K562 (cell line): ENCODE data around the gene HECW1. TPM values are rescaled to one million over a fixed set of nuclear protein-coding genes. Genes with fewer than 3 reads are reported as not detected.

Source experiments
- ATAC-seq: fragments of 200-7000 bp; cut with Tn5 transposase; 3 replicates; pipeline ENCODE4 v1.9.1; 2020; ENCODE audit warnings: moderate library complexity
- BruUV-seq: library from RNA; stranded (reverse); fragments of 400-500 nt; replicated peaks from 2 replicates; lab custom pipeline; 2021; lab: Mats Ljungman, UMichigan
- CTCF ChIA-PET: fragments of 300-600 bp; formaldehyde crosslinking; extraction: SDS; loops from one replicate; lab custom pipeline; 2021; ENCODE audit warnings: low intra/inter-chr PET ratio; lab: Yijun Ruan, JAX
- POLR2A ChIA-PET: fragments of 300-600, 350-650 bp; sonication (Branson Sonifier 250); formaldehyde crosslinking; extraction: SDS; loops from one replicate; lab custom pipeline; 2021; ENCODE audit warnings: antibody characterized with exemption, inconsistent platforms; lab: Yijun Ruan, JAX
- DNase-seq, 4 experiments: peaks; one replicate each; pipeline versions ENCODE4 v3.0.0 to v3.0.0-alpha.2; 2011 to 2018; ENCODE audit warnings: low spot score in 3 of 4, mixed read lengths in 3 of 4; ENCODE audit errors: extremely low read depth in 1 of 4
- FAIRE-seq: peaks from 2 replicates; lab custom pipeline; 2011; peaks lifted over from hg19 to GRCh38; lab: Jason Lieb, UNC
- H2AFZ ChIP-seq: 2 replicates; pipeline ENCODE4 v1.6.0; 2011; ENCODE audit warnings: low read depth, low read length, control low read depth, inconsistent platforms
- H3K27ac ChIP-seq: fragments of 200-600 bp; 3 replicates; pipeline ENCODE4 v1.8.0; 2011; ENCODE audit warnings: low read depth, mild to moderate bottlenecking, control low read depth, inconsistent platforms, low read length, moderate library complexity, mixed read lengths; ENCODE audit errors: extremely low read depth
- H3K27me3 ChIP-seq, 2 experiments: fragments of 300-600 bp in 1 of 2; 2 replicates in 1 of 2; 3 replicates in 1 of 2; pipeline versions ENCODE4 v1.6.0 to v1.8.0; 2011; ENCODE audit warnings: inconsistent platforms in 2 of 2, low read length in 2 of 2, mild to moderate bottlenecking in 1 of 2, mixed read lengths in 1 of 2, moderate library complexity in 1 of 2; ENCODE audit not compliant: control insufficient read depth in 2 of 2, insufficient read depth in 2 of 2
- H3K36me3 ChIP-seq: fragments of 300-600 bp; 3 replicates; pipeline ENCODE4 v1.8.0; 2011; ENCODE audit warnings: mild to moderate bottlenecking, low read length, inconsistent platforms; ENCODE audit not compliant: control insufficient read depth, insufficient read depth
- H3K4me1 ChIP-seq, 2 experiments: fragments of 200-600 bp in 1 of 2; replicated peaks in 1 of 2; 2 replicates in 1 of 2; 3 replicates in 1 of 2; pipeline versions ENCODE4 v1.5.1 to v1.8.0; 2011; ENCODE audit warnings: inconsistent platforms in 2 of 2, low read length in 2 of 2, mild to moderate bottlenecking in 1 of 2, mixed read lengths in 1 of 2, moderate library complexity in 1 of 2; ENCODE audit not compliant: control insufficient read depth in 2 of 2, insufficient read depth in 2 of 2
- H3K4me2 ChIP-seq: 2 replicates; pipeline ENCODE4 v1.6.1; 2011; ENCODE audit warnings: low read length, control low read depth, inconsistent platforms, mixed read lengths; ENCODE audit not compliant: insufficient read depth
- H3K4me3 ChIP-seq: fragments of 200-600 bp; sonication (generic), shearing (Covaris generic); 2 replicates; pipeline ENCODE4 v1.5.1; 2016; ENCODE audit warnings: control low read depth, inconsistent platforms
- H3K79me2 ChIP-seq: fragments of 200-600 bp; 3 replicates; pipeline ENCODE4 v1.8.0; 2011; ENCODE audit warnings: low read length, inconsistent platforms; ENCODE audit not compliant: control insufficient read depth, insufficient read depth
- H3K9ac ChIP-seq, 2 experiments: 2 replicates each; pipeline versions ENCODE4 v1.6.0 to v1.6.1; 2011; ENCODE audit warnings: low read depth in 2 of 2, low read length in 2 of 2, control low read depth in 1 of 2, inconsistent platforms in 1 of 2, mild to moderate bottlenecking in 1 of 2, mixed read lengths in 1 of 2; ENCODE audit not compliant: insufficient read depth in 1 of 2
- H3K9me1 ChIP-seq: one replicate; pipeline ENCODE4 v1.6.0; 2011; ENCODE audit warnings: inconsistent platforms, mild to moderate bottlenecking, low read length, moderate library complexity; ENCODE audit not compliant: control insufficient read depth, insufficient read depth
- H3K9me3 ChIP-seq: replicated peaks from 2 replicates; pipeline ENCODE4 v1.5.1; 2011; ENCODE audit warnings: low read depth, low read length, inconsistent platforms; ENCODE audit not compliant: control insufficient read depth, insufficient read depth
- H4K20me1 ChIP-seq: replicated peaks from 2 replicates; pipeline ENCODE4 v1.6.1; 2011; ENCODE audit warnings: low read length, inconsistent platforms, mixed read lengths; ENCODE audit not compliant: control insufficient read depth, insufficient read depth
- BRCA1 ChIP-seq, 2 experiments: fragments of 450-650 bp in 1 of 2; sonication (generic) in 1 of 2; formaldehyde crosslinking in 1 of 2; IDR thresholded peaks; 2 replicates each; pipeline versions ENCODE4 v1.5.0 to v1.6.1; 2017 to 2020; ENCODE audit warnings: mild to moderate bottlenecking in 1 of 2, missing genetic modification reagents in 1 of 2
- JUN ChIP-seq, 2 experiments: sonication (generic) in 1 of 2; formaldehyde crosslinking in 1 of 2; IDR thresholded peaks; 2 replicates each; pipeline versions ENCODE4 v1.6.1 to v1.8.0; 2012 to 2022; ENCODE audit warnings: borderline replicate concordance in 2 of 2, mild to moderate bottlenecking in 2 of 2, improper control_type of control experiment in 1 of 2, low read depth in 1 of 2, low read length in 1 of 2, missing genetic modification reagents in 1 of 2
- WGBS: fragments of 100-300 bp; shearing (Covaris generic); methylation state at CpG from one replicate; pipeline ENCODE4 v1.1.6; 2016; ENCODE audit warnings: low coverage, mixed read lengths; ENCODE audit not compliant: insufficient coverage; ENCODE audit errors: missing lambda C conversion rate; 5-methylcytosine and 5-hydroxymethylcytosine counted together
- in situ Hi-C: fragments of 300-500 bp; cut with MboI; formaldehyde crosslinking; loops from 4 replicates; pipeline ENCODE4 v1.15.0; 2018; ENCODE audit warnings: inconsistent platforms, mixed read lengths
- intact Hi-C: fragments of 100-400 bp; cut with micrococcal nuclease; formaldehyde crosslinking; loops from 2 replicates; pipeline ENCODE4 v1.14.2; 2022
- polyA plus RNA-seq, 8 experiments: library from polyadenylated mRNA; depleted of rRNA in 4 of 8; stranded (reverse) in 5 of 8; unstranded in 3 of 8; fragments of >200 nt; fragmentation: Nextera tagmentation in 2 of 8; fragmentation: Illumina TruSeq in 1 of 8; extraction: Ambion mirVana in 2 of 8; extraction: Trizol in 1 of 8; gene quantifications; 2 replicates each; pipeline versions ENCODE4 v1.2.1 to v1.2.3, GENCODE V29; 2011 to 2014; ENCODE audit warnings: inconsistent platforms in 1 of 8, missing spikeins in 1 of 8
- total RNA-seq, 7 experiments: library from RNA; depleted of rRNA in 6 of 7; stranded (reverse); fragments of >200 nt in 6 of 7; fragmentation: Illumina TruSeq in 2 of 7; extraction: Trizol in 2 of 7; gene quantifications; 2 replicates each; pipeline versions ENCODE4 v1.2.1 to v1.2.3, GENCODE V29; 2011 to 2021; ENCODE audit warnings: low replicate concordance in 1 of 7
- TF ChIP-seq, protein P1 (sequence below), 2 experiments: fragments of 450-650 bp; conservative IDR thresholded peaks; 2 replicates each; pipeline ENCODE4 v1.6.1; 2017; ENCODE audit warnings: mild to moderate bottlenecking in 2 of 2, moderate library complexity in 2 of 2

The HECW1 gene
- total and polyA plus RNA-seq, 9 of the 15 experiments (the other 6 are each of a cell fraction or from before 2014, with no cell fraction given) = 0.07 to 0.31 (median 0.13) TPM; not detected in 4

GRCh38 chr7:43589133-43589478, 476.7 kb downstream of the HECW1 start (continued):
- TF ChIP-seq, protein P1, sequence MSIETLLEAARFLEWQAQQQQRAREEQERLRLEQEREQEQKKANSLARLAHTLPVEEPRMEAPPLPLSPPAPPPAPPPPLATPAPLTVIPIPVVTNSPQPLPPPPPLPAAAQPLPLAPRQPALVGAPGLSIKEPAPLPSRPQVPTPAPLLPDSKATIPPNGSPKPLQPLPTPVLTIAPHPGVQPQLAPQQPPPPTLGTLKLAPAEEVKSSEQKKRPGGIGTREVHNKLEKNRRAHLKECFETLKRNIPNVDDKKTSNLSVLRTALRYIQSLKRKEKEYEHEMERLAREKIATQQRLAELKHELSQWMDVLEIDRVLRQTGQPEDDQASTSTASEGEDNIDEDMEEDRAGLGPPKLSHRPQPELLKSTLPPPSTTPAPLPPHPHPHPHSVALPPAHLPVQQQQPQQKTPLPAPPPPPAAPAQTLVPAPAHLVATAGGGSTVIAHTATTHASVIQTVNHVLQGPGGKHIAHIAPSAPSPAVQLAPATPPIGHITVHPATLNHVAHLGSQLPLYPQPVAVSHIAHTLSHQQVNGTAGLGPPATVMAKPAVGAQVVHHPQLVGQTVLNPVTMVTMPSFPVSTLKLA (conservative IDR thresholded peaks at IDR 0.05) = no peak
- TF ChIP-seq BRCA1 (IDR thresholded peaks at IDR 0.05) (no peak), BRCA1 (CRISPR knock-in tag; IDR thresholded peaks at IDR 0.05) (no peak)
- TF ChIP-seq, all 486 proteins: peak for 0

DNA sequence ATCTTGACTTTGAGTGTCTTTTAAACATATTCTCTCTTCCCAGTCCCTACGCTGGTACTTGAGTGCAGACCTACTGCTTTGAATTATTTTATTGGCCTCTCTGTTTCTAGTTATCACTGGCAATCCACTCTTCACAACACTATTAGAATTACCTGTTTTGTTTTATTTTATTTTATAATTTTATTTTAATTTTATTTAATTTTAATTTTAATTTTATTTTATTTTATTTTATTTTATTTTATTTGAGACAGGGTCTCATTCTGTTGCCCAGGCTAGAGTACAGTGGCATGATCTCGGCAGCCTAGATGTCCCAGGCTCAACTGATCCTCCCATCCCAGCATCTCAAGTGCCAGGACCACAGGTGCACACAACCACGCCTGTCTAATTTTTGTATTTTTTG, 477.3 kb downstream of the HECW1 start:
- Histone ChIP-seq H3K9me1 (no peaks in the 10 kb centered on the region), H3K27ac (no peak overlapping the region), H3K27me3 (no peaks in the 10 kb centered on the region), H3K36me3 (no peaks in the 10 kb centered on the region), H3K4me1 (peaks cover 4% of the 10 kb centered on the region in 2 experiments; a peak in 2 of 5 replicates), H3K79me2 (peaks cover 72% of the 10 kb centered on the region), H3K9ac (no peak overlapping the region), H2AFZ (no peak overlapping the region), H3K9me3 (no peaks in the 10 kb centered on the region), H3K4me3 (no peak overlapping the region), H4K20me1 (no peaks in the 10 kb centered on the region; the same call in 1 of the 2 replicates), H3K4me2 (no peak overlapping the region)
- no peak for DNase-seq
- ATAC-seq = no peak
- in situ Hi-C loops (loop anchor here (10.0 kb wide), 1 partner anchor 245 kb away; no protein-coding TSS in a partner anchor), intact Hi-C loops (loop anchor here (10.0 kb wide), 1 partner anchor 365 kb away; no protein-coding TSS in a partner anchor)
- BruUV-seq = no TSS peak
- ChIA-PET CTCF (no interaction called here), POLR2A (interaction anchor here (1.3 kb wide), 1 partner anchor 12 kb away, joined by 3 read pairs; no protein-coding TSS in a partner anchor)
- TF ChIP-seq JUN (IDR thresholded peaks at IDR 0.05; ENCODE audit: borderline replicate concordance, low read depth, low read length) (no peak), JUN (CRISPR knock-in tag; IDR thresholded peaks at IDR 0.05; ENCODE audit: borderline replicate concordance) (no peak)
- FAIRE-seq = no peak
- 98% methylated on average over 3 of the region's 3 CpGs for WGBS
